OCI-LY7 (cell line): ENCODE measurements around the gene TEX14.

Source experiments
- CTCF ChIP-seq: fragments of 200-600 bp; sonication (generic); conservative IDR thresholded peaks from 2 replicates; pipeline ENCODE4 v1.5.1; 2014; ENCODE audit warnings: mild to moderate bottlenecking, antibody characterized with exemption, low read length, moderate library complexity, mixed read lengths
- EZH2phosphoT487 ChIP-seq: fragments of 200-600 bp; sonication (generic); IDR thresholded peaks from 2 replicates; pipeline ENCODE4 v1.6.1; 2018; ENCODE audit warnings: low read depth, borderline replicate concordance, mild to moderate bottlenecking, mixed run types, antibody characterized with exemption, low read length, moderate library complexity, mixed read lengths

GRCh38 chr17:58575511-58575910 is 116.3 kb downstream of the TEX14 start:
- TF ChIP-seq CTCF (no peak), EZH2phosphoT487 (no peak)
